Erythroblast (primary cell): ENCODE measurements around the gene KLK11.

ENCODE experiments used
- GATA1 ChIP-seq: IDR thresholded peaks from 2 replicates; pipeline ENCODE4 v1.6.1; 2011; ENCODE audit warnings: low read depth, mild to moderate bottlenecking, control low read depth, low read length, moderate library complexity
- POLR2A ChIP-seq: IDR thresholded peaks from 2 replicates; pipeline ENCODE4 v1.6.1; 2011; ENCODE audit warnings: mild to moderate bottlenecking, low read length

DNA sequence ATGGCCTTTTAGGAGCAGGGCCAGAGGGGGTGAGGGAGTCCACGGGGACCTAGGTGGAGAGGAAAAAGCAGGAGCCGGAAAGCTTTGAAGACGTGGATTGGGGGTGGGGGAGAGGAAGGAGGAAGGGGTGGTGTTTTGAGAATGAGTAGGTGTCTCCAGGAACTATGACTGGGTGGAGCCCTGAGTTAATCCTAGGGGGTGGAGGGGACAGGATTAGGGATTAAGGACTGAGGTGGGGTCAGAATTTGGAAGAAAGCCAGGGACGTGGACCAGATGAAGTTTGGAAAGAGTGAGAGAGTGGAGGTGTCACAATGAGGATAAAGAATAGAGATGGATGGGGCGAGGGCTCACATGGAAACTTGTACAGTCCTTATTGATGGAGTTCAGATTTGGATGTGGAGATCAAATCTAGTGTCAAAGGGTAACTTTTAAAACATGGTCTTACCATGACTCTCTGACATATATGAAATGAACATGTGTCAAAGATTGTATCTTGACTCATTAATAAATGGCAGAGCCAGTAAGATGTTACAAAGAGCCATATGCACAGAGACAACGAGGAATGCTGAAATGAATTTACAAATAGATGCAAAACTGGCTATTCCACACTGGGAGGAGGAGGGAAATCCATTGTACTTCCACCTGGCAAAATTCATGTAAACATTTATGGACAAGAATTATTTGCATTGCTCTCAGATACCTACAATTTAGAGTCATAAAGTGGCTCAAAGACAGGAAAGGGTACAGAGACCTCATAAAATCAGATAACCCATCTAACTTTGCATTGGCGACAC is 40.2 kb upstream of the KLK11 start:
- TF ChIP-seq POLR2A: no peak
- no peak for TF ChIP-seq GATA1
